ENCODE results near the gene THAP3.

THAP3 gene

DNA sequence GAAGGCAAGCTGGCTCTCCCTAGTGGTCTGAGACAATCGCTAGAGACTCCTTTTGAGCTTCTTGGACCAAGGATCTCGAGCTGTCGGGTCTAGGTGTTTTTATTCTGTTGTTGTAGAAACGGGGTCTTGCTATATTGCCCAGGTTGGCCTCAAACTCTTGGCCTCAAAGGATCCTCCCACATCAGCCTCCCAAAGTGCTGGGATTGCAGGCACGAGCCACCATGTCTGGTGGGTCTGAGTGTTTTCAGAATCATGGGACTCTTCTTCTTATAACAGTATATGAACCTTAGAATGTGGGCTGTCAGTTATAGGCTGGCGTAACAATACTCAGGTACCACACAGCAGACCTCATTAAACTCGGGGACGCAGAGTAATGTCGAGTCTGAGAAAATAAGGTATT, 43.8 kb downstream of the THAP3 start:
- H3K9me3 ChIP-seq (ENCODE audit: insufficient read depth, low read length, severe bottlenecking) = no peaks in the 10 kb centered on the region
- DNase-seq = no peak
- peaks cover 3% of the 10 kb centered on the region; the same call in 1 of the 2 replicates for H4K20me1 ChIP-seq (ENCODE audit: insufficient read depth, low read length)
- no peak overlapping the region for H3K4me2 ChIP-seq (ENCODE audit: insufficient read depth, low read length)
- H3K4me3 ChIP-seq (ENCODE audit: low read depth in 1 of 2, low read length in 2 of 2) = no peak overlapping the region
- no peak for ATAC-seq (ENCODE audit: insufficient read depth, low read depth)
- H2AFZ ChIP-seq (ENCODE audit: low read depth, low read length) = no peak overlapping the region
- H3K79me2 ChIP-seq (ENCODE audit: insufficient read depth, low read length) = peaks cover 4% of the 10 kb centered on the region; the same call in 1 of the 2 replicates
- TF ChIP-seq, protein P1, sequence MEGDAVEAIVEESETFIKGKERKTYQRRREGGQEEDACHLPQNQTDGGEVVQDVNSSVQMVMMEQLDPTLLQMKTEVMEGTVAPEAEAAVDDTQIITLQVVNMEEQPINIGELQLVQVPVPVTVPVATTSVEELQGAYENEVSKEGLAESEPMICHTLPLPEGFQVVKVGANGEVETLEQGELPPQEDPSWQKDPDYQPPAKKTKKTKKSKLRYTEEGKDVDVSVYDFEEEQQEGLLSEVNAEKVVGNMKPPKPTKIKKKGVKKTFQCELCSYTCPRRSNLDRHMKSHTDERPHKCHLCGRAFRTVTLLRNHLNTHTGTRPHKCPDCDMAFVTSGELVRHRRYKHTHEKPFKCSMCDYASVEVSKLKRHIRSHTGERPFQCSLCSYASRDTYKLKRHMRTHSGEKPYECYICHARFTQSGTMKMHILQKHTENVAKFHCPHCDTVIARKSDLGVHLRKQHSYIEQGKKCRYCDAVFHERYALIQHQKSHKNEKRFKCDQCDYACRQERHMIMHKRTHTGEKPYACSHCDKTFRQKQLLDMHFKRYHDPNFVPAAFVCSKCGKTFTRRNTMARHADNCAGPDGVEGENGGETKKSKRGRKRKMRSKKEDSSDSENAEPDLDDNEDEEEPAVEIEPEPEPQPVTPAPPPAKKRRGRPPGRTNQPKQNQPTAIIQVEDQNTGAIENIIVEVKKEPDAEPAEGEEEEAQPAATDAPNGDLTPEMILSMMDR (IDR thresholded peaks at IDR 0.05; ENCODE audit: borderline replicate concordance, extremely low read depth, low read length, poor library complexity, severe bottlenecking) = no peak
- no peak for TF ChIP-seq EZH2 (IDR thresholded peaks at IDR 0.05; ENCODE audit: borderline replicate concordance, low read depth, low read length, severe bottlenecking)
- peaks cover 57% of the 10 kb centered on the region for H3K36me3 ChIP-seq (ENCODE audit: insufficient read depth, low read length)
- no peaks in the 10 kb centered on the region for H3K4me1 ChIP-seq (ENCODE audit: insufficient read depth, low read length)
- no peak overlapping the region for H3K9ac ChIP-seq (ENCODE audit: low read depth, low read length)
- H3K27ac ChIP-seq (ENCODE audit: low read length) = no peak overlapping the region
- no peaks in the 10 kb centered on the region for H3K27me3 ChIP-seq (ENCODE audit: insufficient read depth, low read length, poor library complexity)

GRCh38 chr1:6672558-6672957, 47.9 kb downstream of the THAP3 start:
- Histone ChIP-seq H3K79me2 (ENCODE audit: insufficient read depth, low read length) (peaks cover 4% of the 10 kb centered on the region; the same call in 1 of the 2 replicates), H3K4me1 (ENCODE audit: insufficient read depth, low read length) (no peaks in the 10 kb centered on the region), H3K4me2 (ENCODE audit: insufficient read depth, low read length) (no peak overlapping the region), H3K9me3 (ENCODE audit: insufficient read depth, low read length, severe bottlenecking) (no peaks in the 10 kb centered on the region), H4K20me1 (ENCODE audit: insufficient read depth, low read length) (peaks cover 9% of the 10 kb centered on the region; the same call in 1 of the 2 replicates), H3K9ac (ENCODE audit: low read depth, low read length) (no peak overlapping the region), H3K27ac (ENCODE audit: low read length) (no peak overlapping the region), H3K27me3 (ENCODE audit: insufficient read depth, low read length, poor library complexity) (no peaks in the 10 kb centered on the region), H3K36me3 (ENCODE audit: insufficient read depth, low read length) (peaks cover 55% of the 10 kb centered on the region), H3K4me3 (ENCODE audit: low read depth in 1 of 2, low read length in 2 of 2) (no peak overlapping the region), H2AFZ (ENCODE audit: low read depth, low read length) (no peak overlapping the region)
- DNase-seq (no peak), ATAC-seq (ENCODE audit: insufficient read depth, low read depth) (no peak)
- TF ChIP-seq, protein P1 (IDR thresholded peaks at IDR 0.05; ENCODE audit: borderline replicate concordance, extremely low read depth, low read length, poor library complexity, severe bottlenecking) = no peak
- no peak for TF ChIP-seq EZH2 (IDR thresholded peaks at IDR 0.05; ENCODE audit: borderline replicate concordance, low read depth, low read length, severe bottlenecking)

GRCh38 chr1:6673816-6674398, 49.2 kb downstream of the THAP3 start:
- Histone ChIP-seq H3K4me1 (ENCODE audit: insufficient read depth, low read length) (no peaks in the 10 kb centered on the region), H3K4me3 (ENCODE audit: low read depth in 1 of 2, low read length in 2 of 2) (no peak overlapping the region), H2AFZ (ENCODE audit: low read depth, low read length) (no peak overlapping the region), H3K27ac (ENCODE audit: low read length) (no peak overlapping the region), H3K9me3 (ENCODE audit: insufficient read depth, low read length, severe bottlenecking) (no peaks in the 10 kb centered on the region), H3K79me2 (ENCODE audit: insufficient read depth, low read length) (peaks cover 4% of the 10 kb centered on the region; the same call in 1 of the 2 replicates), H3K27me3 (ENCODE audit: insufficient read depth, low read length, poor library complexity) (no peaks in the 10 kb centered on the region), H3K36me3 (ENCODE audit: insufficient read depth, low read length) (peaks cover 59% of the 10 kb centered on the region), H3K9ac (ENCODE audit: low read depth, low read length) (no peak overlapping the region), H4K20me1 (ENCODE audit: insufficient read depth, low read length) (peaks cover 9% of the 10 kb centered on the region; the same call in 1 of the 2 replicates), H3K4me2 (ENCODE audit: insufficient read depth, low read length) (no peak overlapping the region)
- ATAC-seq (ENCODE audit: insufficient read depth, low read depth) (no peak), DNase-seq (no peak)
- TF ChIP-seq EZH2 (IDR thresholded peaks at IDR 0.05; ENCODE audit: borderline replicate concordance, low read depth, low read length, severe bottlenecking) = no peak
- TF ChIP-seq, protein P1 (IDR thresholded peaks at IDR 0.05; ENCODE audit: borderline replicate concordance, extremely low read depth, low read length, poor library complexity, severe bottlenecking) = no peak

Measured in DND-41 (cell line).